ENCODE measurements around the gene ATXN1.

ATXN1 gene

GRCh38 chr6:16346831-16347230 lies 414.4 kb downstream of the ATXN1 start:
- Histone ChIP-seq H3K4me3 (replicated peaks; ENCODE audit: insufficient read depth, low read length) (no peak overlapping the region), H3K27ac (replicated peaks) (no peak overlapping the region), H3K27me3 (ENCODE audit: insufficient read depth, poor library complexity, severe bottlenecking) (no peaks in the 10 kb centered on the region)
- TF ChIP-seq CTCF (IDR thresholded peaks at IDR 0.05; ENCODE audit: insufficient read depth, low read length) (no peak), SPI1 (IDR thresholded peaks at IDR 0.05; ENCODE audit: borderline replicate concordance, low read depth) (no peak), POLR2AphosphoS5 (IDR thresholded peaks at IDR 0.05; ENCODE audit: low read depth) (no peak), REST (IDR thresholded peaks at IDR 0.05; ENCODE audit: insufficient replicate concordance, low read depth) (no peak), GABPA (IDR thresholded peaks at IDR 0.05; ENCODE audit: low read depth) (no peak)
- no peak for DNase-seq (ENCODE audit: low read depth in 1 of 2, low spot score in 1 of 2)

- Histone ChIP-seq H3K27me3 (ENCODE audit: insufficient read depth, poor library complexity, severe bottlenecking) (no peaks in the 10 kb centered on the region), H3K27ac (replicated peaks) (no peak overlapping the region), H3K4me3 (replicated peaks; ENCODE audit: insufficient read depth, low read length) (no peak overlapping the region)
- no peak for DNase-seq (ENCODE audit: low read depth in 1 of 2, low spot score in 1 of 2)
- no peak for TF ChIP-seq GABPA (IDR thresholded peaks at IDR 0.05; ENCODE audit: low read depth)
- TF ChIP-seq POLR2AphosphoS5 (IDR thresholded peaks at IDR 0.05; ENCODE audit: low read depth) = no peak
- TF ChIP-seq SPI1 (IDR thresholded peaks at IDR 0.05; ENCODE audit: borderline replicate concordance, low read depth) = no peak
- TF ChIP-seq REST (IDR thresholded peaks at IDR 0.05; ENCODE audit: insufficient replicate concordance, low read depth) = no peak
- TF ChIP-seq CTCF (IDR thresholded peaks at IDR 0.05; ENCODE audit: insufficient read depth, low read length) = no peak
Measured at GRCh38 chr6:16345449-16346330, 415.6 kb downstream of the ATXN1 start.

- no peak overlapping the region for H3K4me3 ChIP-seq (replicated peaks; ENCODE audit: insufficient read depth, low read length)
- H3K27me3 ChIP-seq (ENCODE audit: insufficient read depth, poor library complexity, severe bottlenecking) = no peaks in the 10 kb centered on the region
- no peak overlapping the region for H3K27ac ChIP-seq (replicated peaks)
- no peak for TF ChIP-seq CTCF (IDR thresholded peaks at IDR 0.05; ENCODE audit: insufficient read depth, low read length)
- TF ChIP-seq POLR2AphosphoS5 (IDR thresholded peaks at IDR 0.05; ENCODE audit: low read depth) = no peak
- no peak for TF ChIP-seq SPI1 (IDR thresholded peaks at IDR 0.05; ENCODE audit: borderline replicate concordance, low read depth)
- no peak for TF ChIP-seq GABPA (IDR thresholded peaks at IDR 0.05; ENCODE audit: low read depth)
- TF ChIP-seq REST (IDR thresholded peaks at IDR 0.05; ENCODE audit: insufficient replicate concordance, low read depth) = no peak
- no peak for DNase-seq (ENCODE audit: low read depth in 1 of 2, low spot score in 1 of 2)
Measured at GRCh38 chr6:16344756-16345155, 416.5 kb downstream of the ATXN1 start.

Data from HL-60 (cell line).